ENCODE measurements around the gene IGSF22.
"Not testable (repeated sequence)": the region's sequence is repeated elsewhere in the genome, so short reads cannot be mapped to it uniquely, and the experiment has no call there.

Gene IGSF22

GRCh38 chr11:18684267-18684666, 41.7 kb downstream of the IGSF22 start:
- Histone ChIP-seq H3K79me2 (no peaks in the 10 kb centered on the region), H3K36me3 (ENCODE audit: control insufficient read depth, insufficient read depth, low read length) (no peaks in the 10 kb centered on the region), H3K27ac (no peak overlapping the region), H3K9me3 (ENCODE audit: control insufficient read depth, low read length) (no peaks in the 10 kb centered on the region), H3K4me1 (no peaks in the 10 kb centered on the region), H3K27me3 (ENCODE audit: control insufficient read depth, insufficient read depth, low read length) (no peaks in the 10 kb centered on the region), H3K9ac (no peak overlapping the region), H3K4me3 (ENCODE audit: low read depth, low read length) (no peak overlapping the region), H3K4me2 (ENCODE audit: low read length) (no peak overlapping the region), H2AFZ (no peak overlapping the region)
- TF ChIP-seq CTCF (IDR thresholded peaks at IDR 0.05) = no peak

- Histone ChIP-seq H3K4me1 (no peaks in the 10 kb centered on the region), H3K9ac (no peak overlapping the region), H2AFZ (no peak overlapping the region), H3K79me2 (no peaks in the 10 kb centered on the region), H3K9me3 (ENCODE audit: control insufficient read depth, low read length) (no peaks in the 10 kb centered on the region), H3K36me3 (ENCODE audit: control insufficient read depth, insufficient read depth, low read length) (no peaks in the 10 kb centered on the region), H3K4me2 (ENCODE audit: low read length) (no peak overlapping the region), H3K27me3 (ENCODE audit: control insufficient read depth, insufficient read depth, low read length) (no peaks in the 10 kb centered on the region), H3K27ac (no peak overlapping the region), H3K4me3 (ENCODE audit: low read depth, low read length) (no peak overlapping the region)
- no peak for TF ChIP-seq CTCF (IDR thresholded peaks at IDR 0.05)
Measured at GRCh38 chr11:18682466-18682865, 43.5 kb downstream of the IGSF22 start.

- not testable (repeated sequence) for H2AFZ ChIP-seq; H3K9me3 ChIP-seq (ENCODE audit: control insufficient read depth, low read length); H3K4me3 ChIP-seq (ENCODE audit: low read depth, low read length); H3K36me3 ChIP-seq (ENCODE audit: control insufficient read depth, insufficient read depth, low read length); H3K4me2 ChIP-seq (ENCODE audit: low read length); H3K27me3 ChIP-seq (ENCODE audit: control insufficient read depth, insufficient read depth, low read length); H3K79me2 ChIP-seq; H3K9ac ChIP-seq; H3K4me1 ChIP-seq; H3K27ac ChIP-seq
Measured at GRCh38 chr11:18681949-18682348, 44.0 kb downstream of the IGSF22 start.

GRCh38 chr11:18677560-18677959, 48.4 kb downstream of the IGSF22 start:
- H3K27me3 ChIP-seq (ENCODE audit: control insufficient read depth, insufficient read depth, low read length) = no peaks in the 10 kb centered on the region
- H3K27ac ChIP-seq = no peak overlapping the region
- no peaks in the 10 kb centered on the region for H3K9me3 ChIP-seq (ENCODE audit: control insufficient read depth, low read length)
- H3K9ac ChIP-seq = no peak overlapping the region
- no peak overlapping the region for H2AFZ ChIP-seq
- no peaks in the 10 kb centered on the region for H3K79me2 ChIP-seq
- no peak overlapping the region for H3K4me3 ChIP-seq (ENCODE audit: low read depth, low read length)
- no peaks in the 10 kb centered on the region for H3K4me1 ChIP-seq
- no peaks in the 10 kb centered on the region for H3K36me3 ChIP-seq (ENCODE audit: control insufficient read depth, insufficient read depth, low read length)
- H3K4me2 ChIP-seq (ENCODE audit: low read length) = no peak overlapping the region
- no peak for TF ChIP-seq CTCF (IDR thresholded peaks at IDR 0.05)

GRCh38 chr11:18676803-18677202, 49.2 kb downstream of the IGSF22 start:
- Histone ChIP-seq H2AFZ (no peak overlapping the region), H3K9me3 (ENCODE audit: control insufficient read depth, low read length) (no peaks in the 10 kb centered on the region), H3K9ac (no peak overlapping the region), H3K4me3 (ENCODE audit: low read depth, low read length) (no peak overlapping the region), H3K36me3 (ENCODE audit: control insufficient read depth, insufficient read depth, low read length) (no peaks in the 10 kb centered on the region), H3K27ac (no peak overlapping the region), H3K27me3 (ENCODE audit: control insufficient read depth, insufficient read depth, low read length) (no peaks in the 10 kb centered on the region), H3K4me2 (ENCODE audit: low read length) (no peak overlapping the region), H3K4me1 (no peaks in the 10 kb centered on the region), H3K79me2 (no peaks in the 10 kb centered on the region)
- no peak for TF ChIP-seq CTCF (IDR thresholded peaks at IDR 0.05)

GRCh38 chr11:18672209-18672608, 53.8 kb downstream of the IGSF22 start:
- H3K27me3 ChIP-seq (ENCODE audit: control insufficient read depth, insufficient read depth, low read length); H3K79me2 ChIP-seq; H2AFZ ChIP-seq; H3K9me3 ChIP-seq (ENCODE audit: control insufficient read depth, low read length); H3K36me3 ChIP-seq (ENCODE audit: control insufficient read depth, insufficient read depth, low read length); H3K4me1 ChIP-seq; H3K4me3 ChIP-seq (ENCODE audit: low read depth, low read length); H3K9ac ChIP-seq; H3K27ac ChIP-seq; H3K4me2 ChIP-seq (ENCODE audit: low read length): not testable (repeated sequence)

Data from parathyroid adenoma (tissue), 2 donors.